Endothelial cell of umbilical vein (primary cell): ENCODE results near the gene GSC2. TPM values are rescaled to one million over a fixed set of nuclear protein-coding genes. Genes with fewer than 3 reads are reported as not detected.

Source experiments
- BruUV-seq: library from RNA; stranded (reverse); fragments of 400-500 nt; replicated peaks from 2 replicates; lab custom pipeline; 2021; lab: Mats Ljungman, UMichigan
- CTCF ChIA-PET: fragments of 300-600, 350-600 bp; sonication (Branson Sonifier 250); formaldehyde crosslinking; loops from one replicate; lab custom pipeline; 2021; ENCODE audit warnings: antibody characterized with exemption, inconsistent platforms; lab: Charles Lee
- POLR2A ChIA-PET: fragments of 300-600, 350-600 bp; sonication (Branson Sonifier 250); formaldehyde crosslinking; loops from one replicate; lab custom pipeline; 2021; ENCODE audit warnings: antibody characterized with exemption, inconsistent platforms; lab: Charles Lee
- DNase-seq: peaks from one replicate; pipeline ENCODE4 v3.0.0-alpha.2; 2011; ENCODE audit warnings: low read depth, low spot score
- FAIRE-seq: peaks from 2 replicates; lab custom pipeline; 2011; peaks lifted over from hg19 to GRCh38; lab: Jason Lieb, UNC
- H2AFZ ChIP-seq: 2 replicates; pipeline ENCODE4 v1.6.0; 2012; ENCODE audit warnings: low read depth, low read length, control low read depth, inconsistent platforms
- H3K27ac ChIP-seq: 2 replicates; pipeline ENCODE4 v1.5.1; 2011; ENCODE audit warnings: low read depth, mild to moderate bottlenecking, control low read depth, low read length, moderate library complexity; ENCODE audit not compliant: insufficient read depth
- H3K27me3 ChIP-seq, 2 experiments: 2 replicates each; pipeline versions ENCODE4 v1.6.0 to v1.6.1; 2011; ENCODE audit warnings: low read length in 2 of 2, mixed read lengths in 1 of 2; ENCODE audit not compliant: control insufficient read depth in 2 of 2, insufficient read depth in 2 of 2
- H3K36me3 ChIP-seq, 2 experiments: 2 replicates in 1 of 2; 3 replicates in 1 of 2; pipeline ENCODE4 v1.5.1; 2011; ENCODE audit warnings: low read length in 2 of 2, mild to moderate bottlenecking in 1 of 2, moderate library complexity in 1 of 2; ENCODE audit not compliant: control insufficient read depth in 2 of 2, insufficient read depth in 2 of 2; ENCODE audit errors: extremely low read depth in 1 of 2
- H3K4me1 ChIP-seq: 3 replicates; pipeline ENCODE4 v1.5.1; 2011; ENCODE audit warnings: mild to moderate bottlenecking, low read length; ENCODE audit not compliant: control insufficient read depth, insufficient read depth; ENCODE audit errors: extremely low read depth
- H3K4me2 ChIP-seq: 2 replicates; pipeline ENCODE4 v1.6.1; 2011; ENCODE audit warnings: low read length, control low read depth, mixed read lengths; ENCODE audit not compliant: insufficient read depth
- H3K4me3 ChIP-seq, 3 experiments: fragments of 200-600 bp in 1 of 3; sonication (generic), shearing (Covaris generic) in 1 of 3; replicated peaks in 1 of 3; 2 replicates each; pipeline ENCODE4 v1.5.1; 2011 to 2016; ENCODE audit warnings: control low read depth in 3 of 3, low read length in 3 of 3, mild to moderate bottlenecking in 2 of 3, inconsistent platforms in 1 of 3, low read depth in 1 of 3, moderate library complexity in 1 of 3; ENCODE audit not compliant: insufficient read depth in 1 of 3
- H3K79me2 ChIP-seq: 2 replicates; pipeline ENCODE4 v1.6.0; 2012; ENCODE audit warnings: low read length, inconsistent platforms; ENCODE audit not compliant: control insufficient read depth, insufficient read depth
- H3K9ac ChIP-seq: replicated peaks from 2 replicates; pipeline ENCODE3; 2011; ENCODE audit warnings: low read length, control low read depth; ENCODE audit not compliant: insufficient read depth; ENCODE audit errors: extremely low read depth
- H3K9me1 ChIP-seq: replicated peaks from 3 replicates; pipeline ENCODE4 v1.6.0; 2011; ENCODE audit warnings: mild to moderate bottlenecking, low read length; ENCODE audit not compliant: control insufficient read depth, insufficient read depth; ENCODE audit errors: extremely low read depth
- H3K9me3 ChIP-seq: replicated peaks from 2 replicates; pipeline ENCODE4 v1.5.1; 2012; ENCODE audit warnings: low read length, inconsistent platforms; ENCODE audit not compliant: control insufficient read depth, insufficient read depth
- H4K20me1 ChIP-seq: replicated peaks from 2 replicates; pipeline ENCODE3; 2011; ENCODE audit warnings: mild to moderate bottlenecking, low read length; ENCODE audit not compliant: control insufficient read depth, insufficient read depth; ENCODE audit errors: extremely low read depth
- EZH2 ChIP-seq: IDR thresholded peaks from 2 replicates; pipeline ENCODE4 v1.6.1; 2012; ENCODE audit warnings: borderline replicate concordance, low read depth, mild to moderate bottlenecking, moderate library complexity, low read length, inconsistent platforms; ENCODE audit not compliant: severe bottlenecking
- FOS ChIP-seq: IDR thresholded peaks from 2 replicates; pipeline ENCODE4 v1.6.1; 2011; ENCODE audit warnings: mild to moderate bottlenecking, low read length, moderate library complexity, borderline replicate concordance; ENCODE audit not compliant: insufficient read depth
- GATA2 ChIP-seq: IDR thresholded peaks from 2 replicates; pipeline ENCODE4 v1.7.0; 2011; ENCODE audit warnings: low read depth, mild to moderate bottlenecking, moderate library complexity, mixed read lengths, low read length; ENCODE audit not compliant: insufficient read length, insufficient read depth
- JUN ChIP-seq: IDR thresholded peaks from 2 replicates; pipeline ENCODE4 v1.6.1; 2011; ENCODE audit warnings: borderline replicate concordance, low read depth; ENCODE audit not compliant: insufficient read length, insufficient read depth
- MYC ChIP-seq: IDR thresholded peaks from one replicate; pipeline ENCODE4 v1.6.1; 2011; ENCODE audit warnings: mild to moderate bottlenecking, low read depth, low read length
- POLR2A ChIP-seq: IDR thresholded peaks from 2 replicates; pipeline ENCODE4 v1.6.1; 2012; ENCODE audit warnings: low read depth, mild to moderate bottlenecking, control low read depth, low read length
- POLR2AphosphoS5 ChIP-seq: IDR thresholded peaks from 2 replicates; pipeline ENCODE4 v1.6.1; 2012; ENCODE audit warnings: low read depth, mild to moderate bottlenecking, control low read depth, low read length, moderate library complexity; ENCODE audit not compliant: insufficient read depth
- dilution Hi-C: fragments of 300-500 bp; cut with MboI; formaldehyde crosslinking; loops from one replicate; pipeline ENCODE4 v1.15.0; 2019; ENCODE audit warnings: low sequenced_read_pairs; ENCODE audit not compliant: extremely low pct_ligation_motif_present
- intact Hi-C: fragments of 100-400 bp; cut with micrococcal nuclease; formaldehyde crosslinking; loops from one replicate; pipeline ENCODE4 v1.10.0; 2022
- polyA plus RNA-seq, 4 experiments: library from polyadenylated mRNA; depleted of rRNA in 3 of 4; stranded (reverse) in 3 of 4; unstranded in 1 of 4; fragments of >200 nt; gene quantifications; 2 replicates each; pipeline versions ENCODE4 v1.2.1 to v1.2.3, GENCODE V29; 2011 to 2012; ENCODE audit warnings: missing spikeins in 1 of 4
- total RNA-seq: library from RNA; stranded (reverse); gene quantifications from 2 replicates; pipeline ENCODE4 v1.2.3, GENCODE V29; 2021
- TF ChIP-seq, protein P1 (sequence below): IDR thresholded peaks from 2 replicates; pipeline ENCODE4 v1.6.1; 2011; ENCODE audit not compliant: insufficient read depth, insufficient read length
- TF ChIP-seq, protein P2 (sequence below), 2 donors: IDR thresholded peaks; 1 replicate in 1 of 2; 2 replicates in 1 of 2; pipeline ENCODE4 v1.5.1; 2011; ENCODE audit warnings: low read length in 2 of 2, mild to moderate bottlenecking in 2 of 2, moderate library complexity in 2 of 2, control low read depth in 1 of 2, inconsistent platforms in 1 of 2, low read depth in 1 of 2; ENCODE audit not compliant: insufficient read depth in 1 of 2; ENCODE audit errors: extremely low read depth in 1 of 2

GSC2 gene
- total and polyA plus RNA-seq, 2 donors (not counting 3 experiments of a cell fraction or from before 2014, with no cell fraction given): not detected

DNA sequence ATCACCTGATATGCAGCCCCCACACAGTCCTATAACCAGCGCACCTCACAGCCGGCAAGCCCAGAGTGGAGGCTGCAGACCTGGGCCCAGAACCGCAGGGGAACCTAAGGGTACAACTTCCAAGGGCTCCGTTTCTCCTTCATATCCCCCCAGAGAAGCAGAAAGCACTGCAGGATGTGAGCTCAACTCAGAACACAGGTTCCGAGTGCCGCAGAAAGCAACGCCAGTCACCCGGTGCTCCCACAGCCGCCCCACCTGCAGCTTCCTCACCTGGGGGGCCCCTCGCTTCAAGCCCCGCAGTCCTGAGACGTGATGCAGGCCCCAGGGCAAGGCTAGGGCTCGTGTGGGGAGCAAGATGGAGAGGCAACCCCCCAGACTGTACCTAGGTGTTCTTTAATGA is 16.5 kb downstream of the GSC2 start:
- DNase-seq (no peak), FAIRE-seq (no peak)
- no TSS peak for BruUV-seq
- Histone ChIP-seq H3K4me3 (no peak overlapping the region), H3K27me3 (no peaks in the 10 kb centered on the region), H3K36me3 (peaks cover 6 to 46% of the 10 kb centered on the region in 2 experiments), H3K4me2 (no peak overlapping the region), H4K20me1 (no peaks in the 10 kb centered on the region), H3K9ac (no peak overlapping the region), H3K9me1 (no peaks in the 10 kb centered on the region), H3K9me3 (no peaks in the 10 kb centered on the region), H2AFZ (no peak overlapping the region), H3K79me2 (no peaks in the 10 kb centered on the region), H3K27ac (no peak overlapping the region), H3K4me1 (no peaks in the 10 kb centered on the region)
- POLR2A ChIA-PET: no interaction called here
- no peak for TF ChIP-seq POLR2A
- TF ChIP-seq, protein P1, sequence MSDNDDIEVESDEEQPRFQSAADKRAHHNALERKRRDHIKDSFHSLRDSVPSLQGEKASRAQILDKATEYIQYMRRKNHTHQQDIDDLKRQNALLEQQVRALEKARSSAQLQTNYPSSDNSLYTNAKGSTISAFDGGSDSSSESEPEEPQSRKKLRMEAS: no peak
- dilution Hi-C loops: no loop called here
- intact Hi-C loops: no loop called here
- CTCF ChIA-PET: interaction anchor here (2.3 kb wide), 1 partner anchor 11 kb away, joined by 9 read pairs; the partner anchor contains the start of gene ESS2

DNA sequence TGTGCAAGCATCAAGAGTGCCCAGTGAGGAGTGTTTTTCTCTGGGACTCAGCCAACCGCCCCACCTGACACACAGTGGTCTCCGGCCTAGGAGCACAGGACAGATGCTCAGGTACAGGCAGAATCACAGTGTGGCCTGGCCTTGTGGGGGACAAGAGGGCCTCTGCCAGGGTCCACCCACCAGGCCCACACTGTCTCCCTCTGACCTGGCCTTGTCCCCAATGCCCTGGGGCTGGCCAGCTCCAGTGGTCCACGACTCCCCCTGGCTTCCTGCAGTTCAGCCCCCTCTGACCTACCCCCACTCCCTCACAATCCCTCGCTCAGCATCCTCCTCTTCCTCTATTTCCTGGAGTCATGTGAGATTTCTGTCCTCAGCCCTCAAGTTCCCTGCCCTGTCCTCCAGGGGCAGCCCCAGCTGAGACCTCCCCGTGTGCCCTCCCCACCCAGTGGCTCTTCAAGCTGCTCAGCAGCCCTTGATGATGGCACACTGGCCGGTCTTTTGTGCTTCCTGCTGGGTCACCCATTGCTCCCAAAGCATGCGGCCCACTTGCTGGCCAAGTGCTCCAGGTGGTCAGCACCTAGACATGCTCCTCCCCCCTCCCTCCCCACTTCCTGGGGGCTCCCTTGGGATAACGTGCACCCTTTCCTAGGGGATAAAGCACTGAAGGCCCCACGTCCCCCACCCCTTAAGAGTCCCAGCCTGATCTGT is 17.2 kb downstream of the GSC2 start:
- POLR2A ChIA-PET: no interaction called here

More for the DNA sequence above, 17.2 kb downstream of the GSC2 start:
- Histone ChIP-seq H3K4me3 (no peak overlapping the region), H3K27ac (no peak overlapping the region), H3K9me1 (no peaks in the 10 kb centered on the region), H3K79me2 (no peaks in the 10 kb centered on the region), H2AFZ (no peak overlapping the region), H3K9me3 (no peaks in the 10 kb centered on the region), H3K27me3 (no peaks in the 10 kb centered on the region), H3K4me1 (no peaks in the 10 kb centered on the region), H3K4me2 (no peak overlapping the region), H3K9ac (no peak overlapping the region), H3K36me3 (peaks cover 4 to 38% of the 10 kb centered on the region in 2 experiments), H4K20me1 (no peaks in the 10 kb centered on the region)
- no peak for DNase-seq
- intact Hi-C loops: no loop called here
- CTCF ChIA-PET: interaction anchor here (2.3 to 3.5 kb wide), 2 partner anchors 11 to 12 kb away, joined by 9 to 12 read pairs; partner anchors contain the start of gene ESS2
- dilution Hi-C loops: no loop called here
- BruUV-seq: no TSS peak
- FAIRE-seq: no peak
- TF ChIP-seq, protein P1: no peak
- TF ChIP-seq POLR2A (no peak), FOS (no peak), MYC (no peak), JUN (no peak), GATA2 (no peak), EZH2 (no peak), POLR2AphosphoS5 (no peak)
- TF ChIP-seq, protein P2, sequence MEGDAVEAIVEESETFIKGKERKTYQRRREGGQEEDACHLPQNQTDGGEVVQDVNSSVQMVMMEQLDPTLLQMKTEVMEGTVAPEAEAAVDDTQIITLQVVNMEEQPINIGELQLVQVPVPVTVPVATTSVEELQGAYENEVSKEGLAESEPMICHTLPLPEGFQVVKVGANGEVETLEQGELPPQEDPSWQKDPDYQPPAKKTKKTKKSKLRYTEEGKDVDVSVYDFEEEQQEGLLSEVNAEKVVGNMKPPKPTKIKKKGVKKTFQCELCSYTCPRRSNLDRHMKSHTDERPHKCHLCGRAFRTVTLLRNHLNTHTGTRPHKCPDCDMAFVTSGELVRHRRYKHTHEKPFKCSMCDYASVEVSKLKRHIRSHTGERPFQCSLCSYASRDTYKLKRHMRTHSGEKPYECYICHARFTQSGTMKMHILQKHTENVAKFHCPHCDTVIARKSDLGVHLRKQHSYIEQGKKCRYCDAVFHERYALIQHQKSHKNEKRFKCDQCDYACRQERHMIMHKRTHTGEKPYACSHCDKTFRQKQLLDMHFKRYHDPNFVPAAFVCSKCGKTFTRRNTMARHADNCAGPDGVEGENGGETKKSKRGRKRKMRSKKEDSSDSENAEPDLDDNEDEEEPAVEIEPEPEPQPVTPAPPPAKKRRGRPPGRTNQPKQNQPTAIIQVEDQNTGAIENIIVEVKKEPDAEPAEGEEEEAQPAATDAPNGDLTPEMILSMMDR (IDR thresholded peaks at IDR 0.05; ENCODE audit: extremely low read depth in 1 of 2, insufficient read depth in 1 of 2, low read depth in 1 of 2, low read length in 2 of 2): no peak
